Gastroesophageal sphincter (tissue), 4 donors: Measurements from ENCODE around the gene ABCC9. TPM values are rescaled to one million over a fixed set of nuclear protein-coding genes. Genes with fewer than 3 reads are reported as not detected.

Experiments
- ATAC-seq: fragments of 150-250 bp; one replicate; pipeline ENCODE4 v1.9.1; 2016; ENCODE audit warnings: mild to moderate bottlenecking, moderate library complexity
- H3K27ac ChIP-seq, 4 donors: fragments of 200-600 bp; sonication (generic) in 3 of 4; 1 replicate in 3 of 4; 2 replicates in 1 of 4; pipeline ENCODE4 v1.5.1; 2016 to 2019
- H3K27me3 ChIP-seq: fragments of 200-600 bp; sonication (generic); one replicate; pipeline ENCODE4 v1.5.1; 2019
- H3K36me3 ChIP-seq, 2 donors: fragments of 200-600 bp; sonication (generic); one replicate each; pipeline ENCODE4 v1.5.1; 2019; ENCODE audit warnings: control low read depth in 1 of 2
- H3K4me1 ChIP-seq, 3 donors: fragments of 200-600 bp; sonication (generic); 1 replicate in 2 of 3; 2 replicates in 1 of 3; pipeline ENCODE4 v1.5.1; 2016 to 2019; ENCODE audit warnings: control low read depth in 2 of 3
- H3K4me3 ChIP-seq, 2 donors: fragments of 200-600 bp; sonication (generic); one replicate each; pipeline ENCODE4 v1.5.1; 2019; ENCODE audit warnings: mild to moderate bottlenecking in 1 of 2, moderate library complexity in 1 of 2
- H3K9me3 ChIP-seq, 3 donors: fragments of 200-600 bp; sonication (generic); one replicate each; pipeline ENCODE4 v1.5.1; 2017 to 2019; ENCODE audit warnings: control low read depth in 2 of 3
- EP300 ChIP-seq: sonication (generic); formaldehyde crosslinking; IDR thresholded peaks from one replicate; pipeline ENCODE4 v1.6.1; 2017; ENCODE audit warnings: antibody characterized with exemption, mild to moderate bottlenecking
- POLR2A ChIP-seq, 2 donors: fragments of 450-650 bp; IDR thresholded peaks; one replicate each; pipeline ENCODE4 v1.6.1; 2017; ENCODE audit warnings: antibody characterized with exemption in 2 of 2, mild to moderate bottlenecking in 2 of 2, moderate library complexity in 1 of 2
- POLR2AphosphoS5 ChIP-seq: sonication (generic); formaldehyde crosslinking; IDR thresholded peaks from one replicate; pipeline ENCODE4 v1.6.1; 2017; ENCODE audit warnings: antibody characterized with exemption
- WGBS, 2 donors: methylation state at CpG; one replicate each; pipeline ENCODE4 v1.1.5; 2018; ENCODE audit warnings: low coverage in 1 of 2; 5-methylcytosine and 5-hydroxymethylcytosine counted together
- total RNA-seq, 4 donors: library from RNA; depleted of rRNA; stranded (reverse); fragments of >200 nt; gene quantifications; one replicate each; pipeline ENCODE4 v1.1.0, GENCODE V29; 2016
- TF ChIP-seq, protein P1 (sequence below), 4 experiments: fragments of 200-600 bp in 2 of 4; fragments of 450-650 bp in 2 of 4; sonication (generic) in 1 of 4; IDR thresholded peaks; one replicate each; pipeline ENCODE4 v1.5.1; 2017 to 2019; ENCODE audit warnings: antibody characterized with exemption in 4 of 4, mild to moderate bottlenecking in 2 of 4, moderate library complexity in 2 of 4

Gene ABCC9
- total RNA-seq, 4 donors from 2014 or later: 61.8 to 105 (median 73.7) TPM

DNA sequence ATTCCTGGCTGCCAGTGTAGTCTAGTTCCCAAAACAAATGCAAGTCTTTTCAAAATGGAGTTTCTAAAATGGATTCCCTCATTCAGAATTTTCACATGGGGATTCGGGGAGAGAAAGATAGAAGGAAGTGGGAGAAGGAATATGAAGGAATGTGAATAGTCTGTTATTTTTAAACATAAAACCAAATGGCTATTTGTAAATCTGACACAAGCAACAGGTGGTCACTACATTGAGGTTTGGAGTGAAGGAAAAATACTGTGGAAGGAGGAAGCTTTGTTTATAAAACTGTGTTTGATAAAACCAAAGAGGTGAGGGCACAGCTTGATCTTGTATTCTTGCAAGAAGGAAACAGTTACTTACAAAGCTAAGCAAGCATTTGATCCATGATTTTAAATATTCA lies 101.5 kb downstream of the ABCC9 start:
- Histone ChIP-seq H3K36me3 (peaks cover 0 to 71% of the 10 kb centered on the region in 2 donors), H3K9me3 (no peaks in the 10 kb centered on the region), H3K27ac (no peak overlapping the region), H3K27me3 (no peaks in the 10 kb centered on the region), H3K4me1 (no peaks in the 10 kb centered on the region), H3K4me3 (no peak overlapping the region)
- 45 to 50% methylated on average over 1 of the region's 1 CpG for WGBS, 2 donors
- ATAC-seq: no peak
- TF ChIP-seq EP300 (no peak), POLR2AphosphoS5 (no peak), POLR2A (IDR thresholded peaks at IDR 0.05) (no peak)
- TF ChIP-seq, protein P1, sequence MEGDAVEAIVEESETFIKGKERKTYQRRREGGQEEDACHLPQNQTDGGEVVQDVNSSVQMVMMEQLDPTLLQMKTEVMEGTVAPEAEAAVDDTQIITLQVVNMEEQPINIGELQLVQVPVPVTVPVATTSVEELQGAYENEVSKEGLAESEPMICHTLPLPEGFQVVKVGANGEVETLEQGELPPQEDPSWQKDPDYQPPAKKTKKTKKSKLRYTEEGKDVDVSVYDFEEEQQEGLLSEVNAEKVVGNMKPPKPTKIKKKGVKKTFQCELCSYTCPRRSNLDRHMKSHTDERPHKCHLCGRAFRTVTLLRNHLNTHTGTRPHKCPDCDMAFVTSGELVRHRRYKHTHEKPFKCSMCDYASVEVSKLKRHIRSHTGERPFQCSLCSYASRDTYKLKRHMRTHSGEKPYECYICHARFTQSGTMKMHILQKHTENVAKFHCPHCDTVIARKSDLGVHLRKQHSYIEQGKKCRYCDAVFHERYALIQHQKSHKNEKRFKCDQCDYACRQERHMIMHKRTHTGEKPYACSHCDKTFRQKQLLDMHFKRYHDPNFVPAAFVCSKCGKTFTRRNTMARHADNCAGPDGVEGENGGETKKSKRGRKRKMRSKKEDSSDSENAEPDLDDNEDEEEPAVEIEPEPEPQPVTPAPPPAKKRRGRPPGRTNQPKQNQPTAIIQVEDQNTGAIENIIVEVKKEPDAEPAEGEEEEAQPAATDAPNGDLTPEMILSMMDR (IDR thresholded peaks at IDR 0.05): no peak

- TF ChIP-seq, protein P1 (IDR thresholded peaks at IDR 0.05): no peak
- TF ChIP-seq POLR2AphosphoS5 (no peak), POLR2A (IDR thresholded peaks at IDR 0.05) (no peak), EP300 (no peak)
These were observed 103.4 kb downstream of the ABCC9 start for GRCh38 chr12:21837847-21838246.

DNA sequence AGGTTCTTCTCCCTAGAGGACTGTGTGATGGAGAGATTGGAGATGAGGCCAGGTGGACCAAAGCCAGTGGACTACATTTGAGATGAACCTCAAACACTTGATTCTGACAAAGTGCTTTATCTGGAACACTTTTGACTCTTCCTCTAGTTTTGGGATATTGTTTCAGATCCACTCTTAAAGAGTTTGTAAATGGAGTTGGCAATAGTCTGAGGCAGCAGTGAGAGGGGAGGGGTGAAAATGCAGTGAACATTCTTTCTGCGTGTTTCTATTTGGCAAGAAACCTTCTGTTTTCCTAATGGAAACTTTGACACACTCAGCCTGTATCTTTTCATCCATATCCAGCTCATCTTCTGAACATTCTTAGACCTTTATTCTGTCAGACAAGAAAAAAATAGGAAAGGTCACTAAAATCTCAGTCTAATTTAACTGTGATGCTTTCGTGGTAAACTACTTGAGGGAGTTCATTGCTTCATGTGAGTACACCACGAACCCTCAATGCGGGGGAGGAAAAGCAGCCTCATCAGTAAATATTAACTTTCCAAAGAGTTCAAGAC lies 109.4 kb downstream of the ABCC9 start:
- Histone ChIP-seq H3K36me3 (peaks cover 0 to 12% of the 10 kb centered on the region in 2 donors), H3K4me1 (peaks cover 8 to 58% (median 21%) of the 10 kb centered on the region in 3 donors), H3K9me3 (no peaks in the 10 kb centered on the region), H3K27ac (peak overlapping the region; percentile 81 to 87 (median 84)), H3K4me3 (no peak overlapping the region), H3K27me3 (no peaks in the 10 kb centered on the region)
- WGBS, 2 donors: 0 to 3% methylated on average over 1 to 4 of the region's 4 CpGs
- ATAC-seq: peak; percentile 82
- TF ChIP-seq POLR2A (IDR thresholded peaks at IDR 0.05) (no peak), EP300 (no peak), POLR2AphosphoS5 (peak; percentile 77)
- TF ChIP-seq, protein P1 (IDR thresholded peaks at IDR 0.05): no peak

More at GRCh38 chr12:21837847-21838246, 103.4 kb downstream of the ABCC9 start:
- no peaks in the 10 kb centered on the region for H3K4me1 ChIP-seq
- H3K9me3 ChIP-seq: no peaks in the 10 kb centered on the region
- no peak overlapping the region for H3K4me3 ChIP-seq
- no peaks in the 10 kb centered on the region for H3K27me3 ChIP-seq
- H3K36me3 ChIP-seq: peaks cover 0 to 56% of the 10 kb centered on the region in 2 donors
- no peak overlapping the region for H3K27ac ChIP-seq
- WGBS, 2 donors: 71 to 85% methylated on average over 1 to 2 of the region's 2 CpGs
- no peak for ATAC-seq

- H3K27me3 ChIP-seq: no peaks in the 10 kb centered on the region
- 22 to 30% methylated on average over 8 of the region's 8 CpGs for WGBS, 2 donors
- peak overlapping the region; percentile 72 to 88 (median 82) for H3K27ac ChIP-seq
- TF ChIP-seq, protein P1 (IDR thresholded peaks at IDR 0.05): peak in 1 of 4 experiments; percentile 6
- TF ChIP-seq EP300 (peak; percentile 2), POLR2AphosphoS5 (peak; percentile 69), POLR2A (IDR thresholded peaks at IDR 0.05) (no peak)
- peak; percentile 69 for ATAC-seq
- H3K4me3 ChIP-seq: no peak overlapping the region
- no peaks in the 10 kb centered on the region for H3K36me3 ChIP-seq
- peaks cover 12 to 66% (median 21%) of the 10 kb centered on the region in 3 donors for H3K4me1 ChIP-seq
- no peaks in the 10 kb centered on the region for H3K9me3 ChIP-seq
These were observed 112.4 kb downstream of the ABCC9 start for GRCh38 chr12:21828779-21829178.

- Histone ChIP-seq H3K9me3 (no peaks in the 10 kb centered on the region), H3K27ac (peak overlapping the region; percentile 72 to 88 (median 82)), H3K4me3 (no peak overlapping the region), H3K4me1 (peaks cover 12 to 66% (median 21%) of the 10 kb centered on the region in 3 donors), H3K36me3 (no peaks in the 10 kb centered on the region), H3K27me3 (no peaks in the 10 kb centered on the region)
- TF ChIP-seq POLR2AphosphoS5 (peak; percentile 89), EP300 (peak; percentile 6)
- TF ChIP-seq, protein P1 (IDR thresholded peaks at IDR 0.05): no peak
- WGBS, 2 donors: 39 to 51% methylated on average over 3 to 4 of the region's 4 CpGs
- ATAC-seq: peak; percentile 75
These were observed 113.0 kb downstream of the ABCC9 start for GRCh38 chr12:21828136-21828775.
